ENCODE measurements around the gene FANCC.

Gene FANCC

GRCh38 chr9:95268681-95269080 is 48.8 kb downstream of the FANCC start:
- Histone ChIP-seq H2BK5ac (ENCODE audit: low read depth, low read length, poor library complexity, severe bottlenecking) (no peak overlapping the region), H4K8ac (ENCODE audit: low read length) (no peak overlapping the region), H2BK120ac (ENCODE audit: low read depth, low read length) (no peak overlapping the region), H2AFZ (ENCODE audit: low read depth, low read length) (no peak overlapping the region), H3K4ac (ENCODE audit: low read depth in 1 of 2, low read length in 2 of 2) (no peak overlapping the region), H3K9me3 (ENCODE audit: control insufficient read depth, low read length) (no peaks in the 10 kb centered on the region), H3K79me1 (replicated peaks; ENCODE audit: low read length, poor library complexity, severe bottlenecking) (peaks cover 31% of the 10 kb centered on the region), H3K4me3 (ENCODE audit: insufficient read depth in 1 of 2, low read depth in 1 of 2, low read length in 2 of 2) (no peak overlapping the region), H4K91ac (ENCODE audit: low read length) (no peak overlapping the region), H2BK12ac (ENCODE audit: low read length in 2 of 2) (peak overlapping the region in 1 of 2 experiments; percentile 54), H3K23ac (ENCODE audit: low read length in 2 of 2) (no peak overlapping the region), H3K27me3 (ENCODE audit: control insufficient read depth in 1 of 2, insufficient read depth in 1 of 2, low read length in 2 of 2) (no peaks in the 10 kb centered on the region), H3K9ac (ENCODE audit: low read length) (no peak overlapping the region), H3K4me2 (ENCODE audit: low read length, poor library complexity, severe bottlenecking) (no peak overlapping the region), H3K36me3 (ENCODE audit: control insufficient read depth in 1 of 2, insufficient read depth in 2 of 2, low read depth in 1 of 2, low read length in 2 of 2) (no peaks in the 10 kb centered on the region), H3K14ac (ENCODE audit: low read length in 2 of 2) (no peak overlapping the region), H2AK5ac (ENCODE audit: low read length, severe bottlenecking) (no peak overlapping the region), H3K4me1 (ENCODE audit: control insufficient read depth, insufficient read depth, low read depth, low read length) (peaks cover 24% of the 10 kb centered on the region), H3K18ac (ENCODE audit: low read depth in 1 of 2, low read length in 2 of 2) (no peak overlapping the region), H3K27ac (ENCODE audit: low read length, poor library complexity, severe bottlenecking) (no peak overlapping the region), H2BK15ac (ENCODE audit: low read depth, poor library complexity, severe bottlenecking) (no peak overlapping the region)
- peak; percentile 47 for DNase-seq
- WGBS, result 57% methylated on average over 2 of the region's 2 CpGs

- Histone ChIP-seq H3K36me3 (ENCODE audit: control insufficient read depth in 1 of 2, insufficient read depth in 2 of 2, low read depth in 1 of 2, low read length in 2 of 2) (no peaks in the 10 kb centered on the region), H2BK120ac (ENCODE audit: low read depth, low read length) (no peak overlapping the region), H3K27me3 (ENCODE audit: control insufficient read depth in 1 of 2, insufficient read depth in 1 of 2, low read length in 2 of 2) (no peaks in the 10 kb centered on the region), H3K9ac (ENCODE audit: low read length) (no peak overlapping the region), H2AFZ (ENCODE audit: low read depth, low read length) (no peak overlapping the region), H3K4me3 (ENCODE audit: insufficient read depth in 1 of 2, low read depth in 1 of 2, low read length in 2 of 2) (no peak overlapping the region), H2BK5ac (ENCODE audit: low read depth, low read length, poor library complexity, severe bottlenecking) (no peak overlapping the region), H3K14ac (ENCODE audit: low read length in 2 of 2) (no peak overlapping the region), H3K27ac (ENCODE audit: low read length, poor library complexity, severe bottlenecking) (peak overlapping the region; percentile 15), H4K91ac (ENCODE audit: low read length) (no peak overlapping the region), H4K8ac (ENCODE audit: low read length) (no peak overlapping the region), H3K18ac (ENCODE audit: low read depth in 1 of 2, low read length in 2 of 2) (no peak overlapping the region), H3K4ac (ENCODE audit: low read depth in 1 of 2, low read length in 2 of 2) (no peak overlapping the region), H3K4me2 (ENCODE audit: low read length, poor library complexity, severe bottlenecking) (no peak overlapping the region), H2AK5ac (ENCODE audit: low read length, severe bottlenecking) (no peak overlapping the region), H2BK12ac (ENCODE audit: low read length in 2 of 2) (no peak overlapping the region), H2BK15ac (ENCODE audit: low read depth, poor library complexity, severe bottlenecking) (no peak overlapping the region), H3K79me1 (replicated peaks; ENCODE audit: low read length, poor library complexity, severe bottlenecking) (peaks cover 38% of the 10 kb centered on the region), H3K4me1 (ENCODE audit: control insufficient read depth, insufficient read depth, low read depth, low read length) (peaks cover 26% of the 10 kb centered on the region), H3K9me3 (ENCODE audit: control insufficient read depth, low read length) (no peaks in the 10 kb centered on the region), H3K23ac (ENCODE audit: low read length in 2 of 2) (no peak overlapping the region)
- no peak for DNase-seq
- WGBS, result 86% methylated on average over 5 of the region's 5 CpGs
Measured at GRCh38 chr9:95266649-95267048, 50.9 kb downstream of the FANCC start.

GRCh38 chr9:95265960-95266359 is 51.5 kb downstream of the FANCC start:
- no peaks in the 10 kb centered on the region for H3K27me3 ChIP-seq (ENCODE audit: control insufficient read depth in 1 of 2, insufficient read depth in 1 of 2, low read length in 2 of 2)
- H3K18ac ChIP-seq (ENCODE audit: low read depth in 1 of 2, low read length in 2 of 2), result no peak overlapping the region
- H2AK5ac ChIP-seq (ENCODE audit: low read length, severe bottlenecking), result no peak overlapping the region
- no peaks in the 10 kb centered on the region for H3K36me3 ChIP-seq (ENCODE audit: control insufficient read depth in 1 of 2, insufficient read depth in 2 of 2, low read depth in 1 of 2, low read length in 2 of 2)
- peak overlapping the region in 1 of 2 experiments; percentile 21 for H2BK12ac ChIP-seq (ENCODE audit: low read length in 2 of 2)
- no peak overlapping the region for H3K27ac ChIP-seq (ENCODE audit: low read length, poor library complexity, severe bottlenecking)
- H3K9ac ChIP-seq (ENCODE audit: low read length), result no peak overlapping the region
- H3K4me3 ChIP-seq (ENCODE audit: insufficient read depth in 1 of 2, low read depth in 1 of 2, low read length in 2 of 2), result no peak overlapping the region
- H3K4me1 ChIP-seq (ENCODE audit: control insufficient read depth, insufficient read depth, low read depth, low read length), result peaks cover 26% of the 10 kb centered on the region
- H2BK5ac ChIP-seq (ENCODE audit: low read depth, low read length, poor library complexity, severe bottlenecking), result no peak overlapping the region
- no peak overlapping the region for H3K4ac ChIP-seq (ENCODE audit: low read depth in 1 of 2, low read length in 2 of 2)
- H3K79me1 ChIP-seq (replicated peaks; ENCODE audit: low read length, poor library complexity, severe bottlenecking), result peaks cover 34% of the 10 kb centered on the region
- no peak overlapping the region for H2AFZ ChIP-seq (ENCODE audit: low read depth, low read length)
- H2BK120ac ChIP-seq (ENCODE audit: low read depth, low read length), result no peak overlapping the region
- H4K91ac ChIP-seq (ENCODE audit: low read length), result no peak overlapping the region
- H3K23ac ChIP-seq (ENCODE audit: low read length in 2 of 2), result no peak overlapping the region
- H3K9me3 ChIP-seq (ENCODE audit: control insufficient read depth, low read length), result no peaks in the 10 kb centered on the region
- H4K8ac ChIP-seq (ENCODE audit: low read length), result no peak overlapping the region
- H2BK15ac ChIP-seq (ENCODE audit: low read depth, poor library complexity, severe bottlenecking), result peak overlapping the region; percentile 57
- no peak for DNase-seq
- no peak overlapping the region for H3K4me2 ChIP-seq (ENCODE audit: low read length, poor library complexity, severe bottlenecking)
- 77% methylated on average over 3 of the region's 3 CpGs for WGBS
- H3K14ac ChIP-seq (ENCODE audit: low read length in 2 of 2), result no peak overlapping the region

- no peak overlapping the region for H3K27ac ChIP-seq (ENCODE audit: low read length, poor library complexity, severe bottlenecking)
- H3K4me3 ChIP-seq (ENCODE audit: insufficient read depth in 1 of 2, low read depth in 1 of 2, low read length in 2 of 2), result no peak overlapping the region
- no peaks in the 10 kb centered on the region for H3K9me3 ChIP-seq (ENCODE audit: control insufficient read depth, low read length)
- no peak overlapping the region for H3K23ac ChIP-seq (ENCODE audit: low read length in 2 of 2)
- H3K36me3 ChIP-seq (ENCODE audit: control insufficient read depth in 1 of 2, insufficient read depth in 2 of 2, low read depth in 1 of 2, low read length in 2 of 2), result no peaks in the 10 kb centered on the region
- H3K18ac ChIP-seq (ENCODE audit: low read depth in 1 of 2, low read length in 2 of 2), result no peak overlapping the region
- H2BK15ac ChIP-seq (ENCODE audit: low read depth, poor library complexity, severe bottlenecking), result no peak overlapping the region
- H3K9ac ChIP-seq (ENCODE audit: low read length), result peak overlapping the region; percentile 41
- peak; percentile 52 for DNase-seq
- H3K4me2 ChIP-seq (ENCODE audit: low read length, poor library complexity, severe bottlenecking), result no peak overlapping the region
- peaks cover 34% of the 10 kb centered on the region for H3K79me1 ChIP-seq (replicated peaks; ENCODE audit: low read length, poor library complexity, severe bottlenecking)
- no peak overlapping the region for H4K8ac ChIP-seq (ENCODE audit: low read length)
- H3K27me3 ChIP-seq (ENCODE audit: control insufficient read depth in 1 of 2, insufficient read depth in 1 of 2, low read length in 2 of 2), result no peaks in the 10 kb centered on the region
- H3K4me1 ChIP-seq (ENCODE audit: control insufficient read depth, insufficient read depth, low read depth, low read length), result peaks cover 21% of the 10 kb centered on the region
- H2BK12ac ChIP-seq (ENCODE audit: low read length in 2 of 2), result no peak overlapping the region
- no peak overlapping the region for H2BK120ac ChIP-seq (ENCODE audit: low read depth, low read length)
- no peak overlapping the region for H3K14ac ChIP-seq (ENCODE audit: low read length in 2 of 2)
- H2AFZ ChIP-seq (ENCODE audit: low read depth, low read length), result no peak overlapping the region
- H3K4ac ChIP-seq (ENCODE audit: low read depth in 1 of 2, low read length in 2 of 2), result no peak overlapping the region
- no peak overlapping the region for H2BK5ac ChIP-seq (ENCODE audit: low read depth, low read length, poor library complexity, severe bottlenecking)
- WGBS, result 73% methylated on average over 4 of the region's 5 CpGs
- no peak overlapping the region for H4K91ac ChIP-seq (ENCODE audit: low read length)
- H2AK5ac ChIP-seq (ENCODE audit: low read length, severe bottlenecking), result peak overlapping the region; percentile 91
Measured at GRCh38 chr9:95264954-95265615, 52.4 kb downstream of the FANCC start.

Measured in mesenchymal stem cell (in vitro differentiated cells and primary cell).